Lower leg skin (tissue), 4 donors: ENCODE data around the gene LRTM2. TPM values are rescaled to one million over a fixed set of nuclear protein-coding genes. Genes with fewer than 3 reads are reported as not detected.

Experiments
- DNase-seq, 2 donors: peaks; one replicate each; pipeline ENCODE4 v3.0.0-alpha.2; 2019; ENCODE audit warnings: low spot score in 2 of 2
- H3K4me3 ChIP-seq: fragments of 200-600 bp; sonication (generic); 2 replicates; pipeline ENCODE4 v1.5.1; 2017; ENCODE audit warnings: mild to moderate bottlenecking, low read depth; ENCODE audit not compliant: poor library complexity, severe bottlenecking
- CTCF ChIP-seq, 3 donors: fragments of 450-650 bp; IDR thresholded peaks; one replicate each; pipeline ENCODE4 v1.5.1; 2016; ENCODE audit warnings: antibody characterized with exemption in 3 of 3, mild to moderate bottlenecking in 3 of 3, moderate library complexity in 2 of 3
- POLR2A ChIP-seq, 2 donors: fragments of 450-650 bp; IDR thresholded peaks; one replicate each; pipeline ENCODE4 v1.6.1; 2016 to 2017; ENCODE audit warnings: antibody characterized with exemption in 2 of 2, mild to moderate bottlenecking in 1 of 2, moderate library complexity in 1 of 2
- WGBS, 2 donors: methylation state at CpG; one replicate each; pipeline ENCODE4 v1.1.5; 2018; 5-methylcytosine and 5-hydroxymethylcytosine counted together
- intact Hi-C: fragments of 100-400 bp; cut with DNase I; formaldehyde crosslinking; loops from one replicate; pipeline ENCODE4 v1.15.0; 2023; ENCODE audit warnings: low total_unique reads
- total RNA-seq, 4 donors: library from RNA; depleted of rRNA; stranded (reverse); fragments of >200 nt; gene quantifications; one replicate each; pipeline ENCODE4 v1.1.0, GENCODE V29; 2016

LRTM2 gene
- total RNA-seq, 4 donors from 2014 or later: not detected

- no peak for TF ChIP-seq POLR2A (IDR thresholded peaks at IDR 0.05)
- no peak for TF ChIP-seq CTCF (IDR thresholded peaks at IDR 0.05)
- intact Hi-C loops: no loop called here
- H3K4me3 ChIP-seq: no peak overlapping the region
- WGBS, 2 donors: 59 to 60% methylated on average over 23 to 25 of the region's 25 CpGs
- DNase-seq: peak; percentile 92 to 97
Observed at GRCh38 chr12:1804545-1805332, 15.6 kb upstream of the LRTM2 start.

- no peak for DNase-seq
- 88 to 89% methylated on average over 16 of the region's 16 CpGs for WGBS, 2 donors
- TF ChIP-seq CTCF (IDR thresholded peaks at IDR 0.05) (no peak), POLR2A (IDR thresholded peaks at IDR 0.05) (no peak)
- intact Hi-C loops: no loop called here
- no peak overlapping the region for H3K4me3 ChIP-seq
Observed at GRCh38 chr12:1805441-1806081, 14.8 kb upstream of the LRTM2 start.

- intact Hi-C loops: no loop called here
- no peak for DNase-seq
- no peak overlapping the region for H3K4me3 ChIP-seq
- 38 to 66% methylated on average over 7 of the region's 7 CpGs for WGBS, 2 donors
- TF ChIP-seq POLR2A (IDR thresholded peaks at IDR 0.05): no peak
Observed at GRCh38 chr12:1806301-1807086, 13.9 kb upstream of the LRTM2 start.

- no peak overlapping the region for H3K4me3 ChIP-seq
- DNase-seq: no peak
- WGBS, 2 donors: 89 to 91% methylated on average over 14 to 15 of the region's 15 CpGs
- TF ChIP-seq POLR2A (IDR thresholded peaks at IDR 0.05) (no peak), CTCF (IDR thresholded peaks at IDR 0.05) (no peak)
- intact Hi-C loops: no loop called here
Observed at GRCh38 chr12:1807087-1807860, 13.1 kb upstream of the LRTM2 start.

GRCh38 chr12:1808036-1808797, 12.1 kb upstream of the LRTM2 start:
- H3K4me3 ChIP-seq: no peak overlapping the region
- no peak for DNase-seq
- intact Hi-C loops: no loop called here
- WGBS, 2 donors: 85 to 86% methylated on average over 19 of the region's 19 CpGs
- no peak for TF ChIP-seq POLR2A (IDR thresholded peaks at IDR 0.05)
- no peak for TF ChIP-seq CTCF (IDR thresholded peaks at IDR 0.05)
